GM21390 (cell line): ENCODE data around the gene CA14.
"Not testable (repeated sequence)": the region's sequence is repeated elsewhere in the genome, so short reads cannot be mapped to it uniquely, and the experiment has no call there.

Experiments used
- ATAC-seq: cut with Tn5 transposase; IDR thresholded peaks from one replicate; pipeline ENCODE4 v1.9.1; 2021; ENCODE audit not compliant: unreplicated experiment

CA14 gene

DNA sequence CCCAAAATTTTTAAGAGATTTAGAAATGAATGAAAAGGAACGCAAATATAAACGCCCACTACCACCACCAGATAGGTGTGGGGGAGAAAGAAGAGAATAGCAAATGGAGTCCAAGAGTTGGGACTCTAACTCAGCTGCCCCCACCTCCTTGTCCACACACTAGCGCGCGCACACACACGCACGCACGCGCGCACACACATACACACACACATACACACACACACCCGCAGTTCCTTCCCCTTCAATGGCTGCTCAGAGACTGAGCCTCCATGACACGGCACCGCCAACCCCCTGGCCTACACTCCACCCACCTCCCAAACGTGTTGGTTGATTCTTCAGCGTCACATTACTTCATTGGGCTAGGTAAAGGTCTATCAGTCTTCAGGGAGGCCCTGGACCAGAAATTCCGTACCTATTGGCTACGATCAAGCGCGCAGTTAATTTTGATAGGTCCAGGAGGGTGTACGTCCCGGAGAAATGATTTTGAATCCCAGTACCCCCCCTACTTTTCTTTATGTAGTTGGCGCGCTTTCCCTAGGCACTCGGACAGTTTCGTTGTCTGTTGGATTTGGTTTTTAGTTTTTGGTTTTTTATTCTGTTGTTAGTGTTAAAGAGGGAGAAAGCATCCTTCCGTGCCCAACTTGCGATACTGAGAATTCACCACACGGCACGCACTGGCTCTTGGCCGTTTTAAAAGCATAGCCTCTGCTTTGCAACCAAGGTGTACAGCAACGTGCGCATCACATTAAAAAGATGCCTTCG lies 21.5 kb upstream of the CA14 start, which contains the start of gene ANP32E:
Gene ANP32E, minus strand, starts transcription at position 261 of the 762 bp plus-strand sequence. CDS start 326 bp downstream, outside the sequence.
- ATAC-seq: peak; percentile 71

DNA sequence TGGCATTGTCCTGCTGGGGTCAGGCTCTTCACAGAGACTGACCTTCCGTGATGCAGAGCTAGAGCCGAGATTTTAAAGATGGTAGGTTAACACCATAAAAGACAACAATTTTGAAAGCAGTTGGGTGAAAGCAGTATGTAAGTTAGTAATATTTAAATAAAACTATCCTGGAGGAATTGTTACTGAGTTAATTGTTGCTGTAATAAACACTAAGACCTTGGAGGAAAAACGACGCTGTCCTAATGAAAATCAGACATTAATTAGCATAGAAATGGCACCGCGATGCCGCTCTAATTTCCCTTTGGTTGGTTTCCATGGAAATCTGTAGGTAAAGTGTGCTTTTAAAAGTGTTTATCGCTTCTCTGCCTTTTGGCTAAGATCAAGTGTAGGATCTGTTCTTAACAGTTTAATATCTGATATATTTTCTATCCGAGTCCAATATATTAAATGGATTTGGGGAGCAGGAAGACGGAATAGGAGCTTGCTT lies 20.9 kb upstream of the CA14 start:
- ATAC-seq: no peak

DNA sequence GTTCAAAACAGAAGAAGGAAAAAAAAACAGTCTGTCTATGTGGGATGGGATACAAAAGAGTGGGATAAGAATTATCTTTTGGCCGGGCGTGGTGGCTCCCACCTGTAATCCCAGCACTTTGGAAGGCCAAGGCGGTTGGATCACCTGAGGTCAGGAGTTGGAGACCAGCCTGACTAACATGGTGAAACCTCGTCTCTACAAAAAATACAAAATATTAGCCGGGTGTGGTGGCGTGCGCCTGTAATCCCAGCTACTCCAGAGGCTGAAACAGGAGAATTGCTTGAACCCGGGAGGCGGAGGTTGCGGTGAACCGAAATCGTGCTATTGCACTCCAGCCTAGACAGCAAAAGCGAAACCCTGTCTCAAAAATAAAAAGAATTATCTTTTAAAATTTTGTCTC lies 20.4 kb upstream of the CA14 start:
- not testable (repeated sequence) for ATAC-seq

DNA sequence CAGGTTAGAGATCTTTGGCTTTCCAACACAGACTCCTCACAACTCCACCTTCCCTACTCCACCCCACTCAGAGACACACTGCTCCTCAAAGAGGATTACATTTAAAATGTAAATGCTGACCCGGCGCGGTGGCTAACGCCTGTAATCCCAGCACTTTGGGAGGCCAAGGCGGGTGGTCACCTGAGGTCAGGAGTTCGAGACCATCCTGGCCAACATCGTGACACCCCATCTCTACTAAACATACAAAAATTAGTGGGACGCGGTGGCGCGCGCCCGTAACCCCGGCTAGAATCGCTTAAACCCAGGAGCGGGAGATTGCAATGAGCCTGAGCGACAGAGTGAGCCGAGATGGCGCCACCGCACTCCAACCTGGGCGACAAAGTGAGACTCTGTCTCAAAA lies 19.8 kb upstream of the CA14 start:
- ATAC-seq: no peak

- ATAC-seq: no peak
Measured at GRCh38 chr1:150243003-150243402, 14.6 kb upstream of the CA14 start.

DNA sequence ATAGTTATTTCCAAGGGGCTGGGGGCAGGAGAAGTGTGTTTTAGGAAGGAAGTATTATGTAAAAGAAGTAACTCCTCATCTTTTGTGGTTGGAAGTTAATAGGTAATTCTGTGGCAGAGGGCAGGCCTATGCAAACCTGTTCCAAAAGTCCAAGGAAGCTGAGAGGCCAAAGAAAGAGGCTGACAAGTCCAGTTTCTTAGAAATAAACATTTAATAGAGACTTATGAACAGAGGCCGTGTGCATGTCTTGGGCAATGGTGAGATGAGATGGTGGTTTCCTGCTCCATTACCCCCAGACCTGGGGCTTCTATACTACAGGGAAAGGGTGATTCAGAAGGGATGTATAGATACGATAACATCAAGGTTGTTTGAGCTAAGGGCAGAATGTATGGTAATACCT lies 7.6 kb upstream of the CA14 start:
- ATAC-seq: no peak

DNA sequence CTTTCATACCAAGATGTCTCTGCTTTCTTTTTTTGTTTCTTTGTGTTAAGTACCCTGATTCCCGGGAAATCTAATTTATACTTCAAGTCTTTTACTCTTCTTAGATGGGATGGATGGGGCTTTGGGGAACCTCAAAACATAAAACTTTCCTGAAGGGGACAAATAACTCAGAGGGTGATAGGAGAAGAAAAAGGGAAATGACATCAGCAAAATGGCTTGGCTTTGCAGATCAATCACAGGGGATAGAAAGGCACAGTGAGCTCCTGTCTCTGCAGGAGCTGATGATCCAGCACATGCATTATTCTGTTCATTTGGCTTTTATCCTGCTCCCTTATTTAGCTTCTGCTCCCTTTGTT lies 1.4 kb upstream of the CA14 start:
- ATAC-seq: no peak

GRCh38 chr1:150256554-150257341 lies 826 bp upstream of the CA14 start:
- no peak for ATAC-seq

GRCh38 chr1:150259217-150259616 lies 1.6 kb downstream of the CA14 start:
- no peak for ATAC-seq

DNA sequence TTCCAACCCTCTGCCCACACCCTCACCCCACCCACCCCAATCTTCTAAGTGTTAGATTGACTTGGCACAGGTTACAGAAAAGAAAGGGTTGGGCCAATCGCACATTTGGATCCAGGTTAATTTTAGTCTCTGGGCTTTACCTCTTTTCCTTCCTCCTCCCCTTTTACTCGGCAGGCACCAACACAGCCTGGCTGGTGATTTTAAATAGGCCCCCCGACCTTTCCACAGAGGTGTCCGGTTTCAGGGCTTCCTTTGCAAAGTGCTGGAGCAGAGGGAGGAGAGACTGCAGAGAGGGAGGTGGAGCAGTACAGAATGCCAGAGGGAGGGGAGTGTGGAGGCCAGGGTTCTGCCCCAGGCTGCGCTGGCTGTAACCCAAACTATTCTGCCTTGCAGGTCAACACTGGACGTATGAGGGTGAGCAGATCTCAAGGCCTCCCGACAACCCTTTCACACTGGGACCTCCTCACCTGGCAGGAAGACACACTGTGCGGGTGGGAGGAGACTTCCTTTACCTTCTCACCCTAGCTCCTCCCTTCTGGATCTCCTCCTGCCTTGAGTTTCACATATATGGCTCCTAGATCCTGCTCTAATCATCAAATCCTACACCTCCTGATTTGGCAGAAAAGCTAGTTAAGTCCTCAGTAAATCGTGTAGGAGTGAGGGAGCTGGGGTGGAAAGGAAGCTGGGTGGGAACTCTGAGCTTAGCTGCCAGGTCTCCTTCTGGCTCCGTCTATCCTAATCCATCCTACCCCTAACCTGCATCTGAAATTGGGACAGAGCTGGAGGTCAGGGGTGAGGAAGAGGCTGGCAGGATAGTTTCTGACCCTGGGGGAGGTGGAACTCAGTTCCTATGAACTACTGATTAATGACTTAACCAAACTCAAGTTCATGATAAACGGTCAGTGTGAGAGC lies 2.4 kb downstream of the CA14 start:
- ATAC-seq: no peak

GRCh38 chr1:150261367-150261766 lies 3.8 kb downstream of the CA14 start:
- ATAC-seq: no peak

DNA sequence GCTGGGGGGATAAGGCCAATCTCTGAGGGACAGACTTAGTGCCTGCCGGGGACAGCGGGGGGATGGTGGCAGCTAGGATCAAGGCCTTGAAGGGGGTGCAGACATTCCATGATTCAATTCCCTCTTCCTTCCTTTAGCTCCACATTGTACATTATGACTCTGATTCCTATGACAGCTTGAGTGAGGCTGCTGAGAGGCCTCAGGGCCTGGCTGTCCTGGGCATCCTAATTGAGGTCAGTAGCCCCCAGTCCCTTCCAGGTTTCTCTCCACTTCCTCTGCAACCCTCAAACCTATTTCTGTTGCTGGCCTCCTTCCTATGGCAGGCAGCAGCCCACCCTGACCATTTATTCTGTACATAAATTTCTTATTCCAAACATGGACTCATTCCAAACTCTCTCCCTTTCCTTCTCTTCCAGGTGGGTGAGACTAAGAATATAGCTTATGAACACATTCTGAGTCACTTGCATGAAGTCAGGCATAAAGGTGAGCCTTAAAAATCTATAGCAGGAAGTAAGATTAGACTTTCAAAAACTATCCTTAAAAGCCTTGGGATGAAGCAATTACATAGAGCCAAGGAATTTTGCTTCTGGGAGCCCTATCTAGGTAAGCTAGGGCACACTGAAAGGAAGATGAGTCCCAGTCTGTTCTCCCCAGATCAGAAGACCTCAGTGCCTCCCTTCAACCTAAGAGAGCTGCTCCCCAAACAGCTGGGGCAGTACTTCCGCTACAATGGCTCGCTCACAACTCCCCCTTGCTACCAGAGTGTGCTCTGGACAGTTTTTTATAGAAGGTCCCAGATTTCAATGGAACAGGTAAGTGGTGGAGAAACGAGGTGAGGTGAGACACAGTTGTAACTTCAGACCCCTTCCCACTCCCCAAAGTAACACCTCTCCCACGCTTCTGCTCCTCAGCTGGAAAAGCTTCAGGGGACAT lies 5.1 kb downstream of the CA14 start:
- no peak for ATAC-seq

GRCh38 chr1:150263549-150263948 lies 6.0 kb downstream of the CA14 start:
- no peak for ATAC-seq

DNA sequence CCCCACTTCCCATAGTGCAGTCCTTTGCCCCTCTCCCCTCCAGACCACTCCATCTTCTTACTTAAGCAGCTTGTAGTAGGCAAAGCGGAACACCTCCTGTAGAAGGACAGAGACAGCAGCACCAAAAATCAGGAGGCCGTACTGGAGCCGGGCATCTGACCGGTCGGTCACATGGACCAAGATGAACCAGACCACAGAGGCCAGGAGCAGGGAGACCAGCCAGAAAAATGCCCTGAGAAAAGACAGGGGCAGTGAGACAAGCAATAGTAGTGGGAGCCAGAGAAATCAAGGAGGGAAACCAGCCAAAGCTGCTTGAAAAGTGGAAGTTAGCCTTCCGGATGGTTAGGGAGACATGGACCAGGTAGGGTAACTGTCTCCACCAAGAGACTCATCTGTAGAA lies 10.3 kb downstream of the CA14 start:
- ATAC-seq: no peak

GRCh38 chr1:150268340-150268704 lies 10.7 kb downstream of the CA14 start:
- ATAC-seq: peak; percentile 25

GRCh38 chr1:150268705-150269403 lies 11.3 kb downstream of the CA14 start, which contains the start of gene APH1A:
Gene APH1A, minus strand, starts transcription at chr1:150269016. Its CDS starts 206 bp downstream, at chr1:150268810.
- ATAC-seq: peak; percentile 85

DNA sequence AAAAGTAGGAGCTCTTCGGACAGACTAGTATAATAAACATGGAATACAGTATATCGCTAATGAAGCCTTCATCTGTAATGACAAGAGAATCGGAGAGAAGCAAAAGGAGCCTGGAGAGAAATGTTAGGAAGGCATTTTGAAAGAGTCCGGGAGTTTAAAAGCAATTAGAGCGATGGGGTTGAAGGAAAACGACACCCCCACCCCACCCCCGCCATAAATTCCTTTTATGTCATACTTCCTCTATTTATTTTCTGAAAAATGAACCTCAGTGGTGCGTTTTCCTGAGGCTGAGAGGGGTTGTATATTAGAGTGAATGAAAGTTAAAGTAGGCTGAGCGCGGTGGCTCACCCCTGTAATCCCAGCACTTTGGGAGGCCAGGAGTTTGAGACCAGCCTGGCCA lies 11.9 kb downstream of the CA14 start:
- no peak for ATAC-seq

DNA sequence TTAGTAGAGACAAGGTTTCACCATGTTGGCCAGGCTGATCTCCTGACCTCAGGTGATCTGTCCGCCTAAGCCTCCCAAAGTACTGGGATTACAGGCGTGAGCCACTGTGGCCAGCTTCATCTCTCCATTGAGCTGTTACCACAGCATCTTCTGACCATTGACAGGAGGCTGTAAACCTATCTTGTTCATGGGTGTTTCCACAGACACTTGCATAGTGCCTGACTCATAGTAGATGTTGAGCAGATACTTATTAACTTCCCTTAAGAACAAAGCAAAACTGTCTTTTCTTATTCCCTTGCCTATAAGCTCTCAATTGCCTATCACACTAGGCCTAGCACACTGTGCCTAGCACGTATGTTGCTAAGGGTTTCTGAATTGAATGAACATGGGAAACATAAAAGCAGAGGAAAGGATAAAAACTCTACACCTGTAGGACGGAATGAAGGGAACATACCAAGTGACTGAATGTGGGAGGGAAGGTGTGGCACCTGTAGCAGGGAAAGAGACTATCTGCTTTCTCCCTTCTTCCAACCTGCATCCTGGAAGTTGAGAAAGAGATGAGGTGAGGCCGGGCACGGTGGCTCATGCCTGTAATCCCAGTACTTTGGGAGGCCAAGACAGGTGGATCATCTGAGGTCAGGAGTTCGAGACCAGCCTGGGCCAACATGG lies 13.9 kb downstream of the CA14 start:
- ATAC-seq: no peak

GRCh38 chr1:150273311-150273710 lies 15.7 kb downstream of the CA14 start:
- ATAC-seq: no peak
